Panc1 (cell line): ENCODE data around the gene FAM53B.

Experiments used
- CTCF ChIP-seq: fragments of 450-650 bp; IDR thresholded peaks from 2 replicates; pipeline ENCODE4 v1.5.1; 2017; ENCODE audit warnings: mild to moderate bottlenecking
- POLR2AphosphoS5 ChIP-seq: IDR thresholded peaks from 2 replicates; pipeline ENCODE4 v1.6.1; 2012; ENCODE audit warnings: mild to moderate bottlenecking, low read depth, low read length, moderate library complexity

GRCh38 chr10:124598773-124599587 is 145.2 kb downstream of the FAM53B start:
- TF ChIP-seq CTCF, result no peak
- no peak for TF ChIP-seq POLR2AphosphoS5
